IPS DF 4.7 (cell line): ENCODE results near the gene PDZD4.

Source experiments
- DNase-seq: peaks from one replicate; pipeline ENCODE4 v3.0.0-alpha.2; 2013; ENCODE audit warnings: low spot score; ENCODE audit errors: extremely low read depth

PDZD4 gene

DNA sequence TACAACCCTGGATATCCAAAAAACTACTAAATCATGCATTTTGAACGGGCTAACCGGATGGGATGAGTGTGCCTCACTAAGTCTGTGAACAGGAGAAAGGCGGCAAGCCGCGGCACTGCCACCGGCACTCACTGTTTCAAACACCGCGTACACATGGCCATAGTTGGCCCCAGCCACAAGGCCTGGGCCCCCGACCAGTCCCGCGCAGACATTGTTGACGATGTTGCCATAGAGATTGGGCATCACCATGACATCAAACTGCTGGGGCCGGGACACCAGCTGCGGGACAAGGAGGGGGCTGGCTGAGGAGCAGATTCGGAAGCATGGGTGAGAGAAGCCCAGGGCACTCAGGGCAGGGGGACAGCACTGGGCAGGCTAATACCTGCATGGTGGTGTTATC, 43.7 kb downstream of the PDZD4 start:
- no peak for DNase-seq

DNA sequence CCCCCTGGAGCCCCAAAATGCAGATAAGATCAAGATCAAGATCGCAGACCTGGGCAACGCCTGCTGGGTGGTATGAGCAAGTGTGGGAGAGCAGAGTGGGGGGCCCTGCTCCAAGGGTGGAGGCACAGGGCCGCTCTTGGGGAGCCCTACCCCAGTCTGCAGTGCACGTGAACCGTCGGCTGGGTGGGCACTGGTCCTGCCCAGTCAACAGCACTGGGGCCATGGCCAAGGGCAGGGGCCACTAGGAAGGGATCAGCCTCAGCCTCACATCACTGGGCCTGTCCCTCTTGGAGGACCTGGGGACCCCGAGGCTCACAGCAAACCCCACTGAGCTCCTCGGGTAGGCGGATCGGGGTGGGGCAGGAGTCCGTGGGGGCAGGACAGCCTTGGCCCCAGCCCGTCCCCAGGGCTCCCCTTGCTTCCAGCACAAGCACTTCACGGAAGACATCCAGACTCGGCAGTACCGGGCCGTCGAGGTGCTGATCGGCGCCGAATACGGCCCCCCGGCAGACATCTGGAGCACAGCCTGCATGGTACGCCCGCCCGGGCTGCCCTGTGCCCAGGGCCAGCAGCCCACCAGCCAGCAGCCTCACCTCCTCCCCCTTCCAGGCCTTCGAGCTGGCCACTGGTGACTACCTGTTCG, 45.9 kb downstream of the PDZD4 start:
- no peak for DNase-seq

DNA sequence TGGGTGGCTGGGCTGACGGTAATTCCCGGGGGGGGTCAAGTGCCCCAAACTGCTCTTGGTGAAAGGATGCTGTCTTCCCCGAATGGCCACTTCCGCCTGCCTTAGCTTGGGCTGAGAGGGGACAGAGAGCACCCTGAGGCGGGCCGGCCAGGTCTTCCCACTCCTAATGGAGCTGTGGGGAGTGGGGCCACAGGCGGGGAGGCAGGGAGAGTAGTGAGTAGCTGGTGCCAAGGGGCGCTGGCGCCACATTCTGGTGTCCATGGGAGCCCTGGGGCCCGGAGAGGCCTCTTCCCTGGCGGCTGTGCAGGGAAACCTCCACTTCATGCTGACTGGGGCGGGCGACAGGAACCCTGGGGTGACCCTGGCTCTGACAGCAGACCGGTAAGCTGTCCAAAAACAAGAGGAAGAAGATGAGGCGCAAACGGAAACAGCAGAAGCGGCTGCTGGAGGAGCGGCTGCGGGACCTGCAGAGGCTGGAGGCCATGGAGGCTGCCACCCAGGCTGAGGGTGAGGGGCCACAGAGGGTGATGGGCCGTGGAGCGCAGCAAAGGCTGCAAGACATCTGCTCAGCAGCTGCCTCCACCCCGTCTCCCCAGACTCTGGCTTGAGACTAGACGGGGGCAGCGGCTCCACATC, 46.8 kb downstream of the PDZD4 start:
- DNase-seq: no peak

DNA sequence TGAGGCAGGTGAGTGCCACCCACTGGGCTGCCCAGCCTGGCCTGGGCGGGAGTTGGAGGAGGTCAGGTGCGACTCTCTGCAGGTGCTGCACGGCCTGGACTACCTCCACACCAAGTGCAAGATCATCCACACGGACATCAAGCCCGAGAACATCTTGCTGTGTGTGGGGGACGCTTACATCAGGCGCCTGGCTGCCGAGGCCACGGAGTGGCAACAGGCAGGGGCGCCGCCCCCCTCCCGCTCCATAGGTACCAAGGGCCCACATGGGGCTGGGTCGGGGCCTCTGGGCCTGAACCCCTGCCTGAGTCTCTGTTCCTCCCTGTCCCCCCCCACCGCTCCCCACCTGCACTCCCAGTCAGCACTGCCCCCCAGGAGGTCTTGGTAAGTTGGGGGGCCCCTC, 47.5 kb downstream of the PDZD4 start:
- DNase-seq: no peak

GRCh38 chrX:153782313-153782712, 48.0 kb downstream of the PDZD4 start:
- DNase-seq: no peak

GRCh38 chrX:153781428-153782047, 48.8 kb downstream of the PDZD4 start:
- DNase-seq: no peak

- DNase-seq: no peak
Observed at GRCh38 chrX:153780678-153781427, 49.5 kb downstream of the PDZD4 start, which contains the start of gene SRPK3. TSS of gene SRPK3 (plus strand) at chrX:153781041. CDS start at chrX:153781087, 46 bp downstream.

DNA sequence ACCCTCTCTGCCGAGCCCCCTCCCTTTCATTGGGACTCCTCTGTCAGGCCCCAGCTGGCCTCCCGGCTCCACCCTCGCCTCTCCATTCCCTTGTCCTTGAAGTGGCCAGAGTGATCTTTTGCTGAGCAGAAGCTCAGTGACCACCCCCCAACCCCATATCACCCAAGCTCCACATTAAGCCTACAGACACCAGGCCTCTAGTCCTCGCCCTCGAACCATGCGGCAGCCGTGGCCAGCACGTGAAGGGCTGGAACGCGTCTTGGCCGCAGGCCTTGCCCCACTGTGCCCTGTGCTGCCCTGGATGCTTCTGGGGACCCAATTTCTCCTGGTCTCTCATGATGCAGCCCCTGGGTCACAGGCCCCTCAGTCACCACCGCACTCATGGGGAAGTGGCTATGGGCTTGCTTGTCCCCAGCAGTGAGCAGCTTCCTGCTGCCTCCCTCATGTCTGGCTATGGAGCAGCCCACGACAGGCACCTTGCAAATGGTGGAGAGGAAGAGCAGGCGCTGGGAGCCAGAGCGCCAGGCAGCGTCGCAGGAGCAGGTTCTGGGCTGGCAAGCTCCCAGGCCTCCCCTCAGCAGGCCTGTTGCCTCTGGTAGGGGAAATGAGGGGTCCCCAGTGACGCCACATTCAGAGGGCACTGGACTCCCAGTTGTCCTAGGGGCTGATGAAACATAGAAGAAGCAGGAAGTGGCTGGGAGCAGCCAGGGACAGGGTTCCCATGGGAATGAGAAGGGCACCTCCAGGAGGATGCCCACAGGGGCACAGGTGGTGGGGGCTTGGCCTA, 50.3 kb downstream of the PDZD4 start:
- DNase-seq: no peak

- no peak for DNase-seq
Observed at GRCh38 chrX:153778684-153779101, 51.7 kb downstream of the PDZD4 start.

GRCh38 chrX:153778181-153778580, 52.2 kb downstream of the PDZD4 start:
- no peak for DNase-seq

- no peak for DNase-seq
Observed at GRCh38 chrX:153777261-153778090, 52.9 kb downstream of the PDZD4 start.

DNA sequence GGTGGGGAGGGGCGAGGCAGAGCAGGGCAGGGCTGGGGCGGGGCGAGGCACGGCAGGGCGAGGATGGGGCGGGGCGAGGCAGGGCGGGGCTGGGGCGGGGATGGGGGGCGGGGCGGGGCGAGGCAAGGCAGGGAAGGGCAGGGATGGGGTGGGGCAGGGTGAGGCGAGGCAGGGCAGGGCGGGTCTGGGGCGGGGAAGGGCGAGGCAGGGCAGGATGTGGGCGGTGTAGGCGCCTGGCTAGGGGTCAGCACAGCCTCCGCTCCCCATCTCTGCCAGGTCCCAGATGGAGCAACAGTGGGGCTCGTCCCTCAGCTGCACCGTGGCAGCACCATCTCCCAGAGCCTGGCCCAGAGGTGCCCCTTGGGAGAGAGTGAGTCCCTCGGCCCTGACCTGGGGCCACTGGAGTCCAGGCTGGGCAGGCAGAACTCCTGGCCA, 53.7 kb downstream of the PDZD4 start:
- DNase-seq: no peak

DNA sequence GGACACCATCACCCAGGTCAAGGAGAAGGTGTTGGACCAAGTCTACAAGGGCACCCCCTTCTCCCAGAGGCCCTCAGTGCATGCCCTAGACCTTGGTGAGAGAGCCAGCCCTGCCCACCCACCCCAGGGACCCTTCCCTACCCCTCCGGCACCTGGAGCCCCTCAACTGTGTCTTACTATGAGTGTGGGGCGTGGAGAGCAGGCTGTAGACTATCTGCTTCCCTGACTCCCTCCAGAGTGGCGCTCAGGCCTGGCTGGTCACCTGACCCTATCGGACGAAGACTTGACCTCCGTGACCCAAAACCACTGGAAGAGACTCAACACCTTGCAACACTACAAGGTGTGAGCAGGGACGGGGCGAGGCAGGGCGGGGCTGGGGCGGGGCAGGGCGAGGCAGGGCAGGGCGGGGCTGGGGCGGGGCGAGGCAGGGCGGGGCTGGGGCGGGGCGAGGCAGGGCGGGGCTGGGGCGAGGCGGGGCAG, 54.2 kb downstream of the PDZD4 start:
- no peak for DNase-seq

DNA sequence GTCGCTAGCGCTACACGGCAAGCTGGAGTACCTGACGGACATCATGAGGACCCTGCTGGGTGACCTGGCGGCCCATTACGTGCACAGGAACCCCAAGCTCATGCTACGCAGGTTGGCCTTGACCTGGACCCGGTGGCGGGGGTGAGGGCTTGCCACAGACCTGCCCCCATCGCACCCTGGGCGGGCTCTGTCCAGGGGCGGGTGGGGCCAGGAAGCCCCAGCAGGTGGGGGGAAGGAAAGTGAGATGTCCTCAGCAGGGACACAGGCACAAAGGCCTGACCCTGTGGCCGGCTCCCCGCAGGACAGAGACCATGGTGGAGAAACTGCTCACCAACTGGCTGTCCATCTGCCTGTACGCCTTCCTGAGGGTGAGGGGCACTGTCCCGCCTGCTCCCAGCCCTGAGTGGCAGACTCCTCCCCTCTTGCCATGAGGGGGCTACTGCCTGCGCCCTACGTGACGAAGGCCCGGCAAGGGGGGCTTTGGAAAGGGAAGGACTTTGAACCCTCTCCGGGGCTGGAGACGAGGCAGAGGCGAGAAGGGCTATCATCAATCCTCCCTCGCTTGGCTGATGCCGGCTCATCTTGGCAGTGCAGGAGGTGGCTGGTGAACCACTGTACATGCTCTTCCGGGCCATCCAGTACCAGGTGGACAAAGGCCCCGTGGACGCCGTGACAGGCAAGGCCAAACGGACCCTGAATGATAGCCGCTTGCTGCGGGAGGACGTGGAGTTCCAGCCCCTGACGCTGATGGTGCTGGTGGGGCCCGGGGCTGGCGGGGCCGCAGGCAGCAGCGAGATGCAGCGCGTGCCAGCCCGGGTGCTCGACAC, 54.8 kb downstream of the PDZD4 start:
- DNase-seq: no peak

- DNase-seq: no peak
Observed at GRCh38 chrX:153774576-153775292, 55.6 kb downstream of the PDZD4 start.

DNA sequence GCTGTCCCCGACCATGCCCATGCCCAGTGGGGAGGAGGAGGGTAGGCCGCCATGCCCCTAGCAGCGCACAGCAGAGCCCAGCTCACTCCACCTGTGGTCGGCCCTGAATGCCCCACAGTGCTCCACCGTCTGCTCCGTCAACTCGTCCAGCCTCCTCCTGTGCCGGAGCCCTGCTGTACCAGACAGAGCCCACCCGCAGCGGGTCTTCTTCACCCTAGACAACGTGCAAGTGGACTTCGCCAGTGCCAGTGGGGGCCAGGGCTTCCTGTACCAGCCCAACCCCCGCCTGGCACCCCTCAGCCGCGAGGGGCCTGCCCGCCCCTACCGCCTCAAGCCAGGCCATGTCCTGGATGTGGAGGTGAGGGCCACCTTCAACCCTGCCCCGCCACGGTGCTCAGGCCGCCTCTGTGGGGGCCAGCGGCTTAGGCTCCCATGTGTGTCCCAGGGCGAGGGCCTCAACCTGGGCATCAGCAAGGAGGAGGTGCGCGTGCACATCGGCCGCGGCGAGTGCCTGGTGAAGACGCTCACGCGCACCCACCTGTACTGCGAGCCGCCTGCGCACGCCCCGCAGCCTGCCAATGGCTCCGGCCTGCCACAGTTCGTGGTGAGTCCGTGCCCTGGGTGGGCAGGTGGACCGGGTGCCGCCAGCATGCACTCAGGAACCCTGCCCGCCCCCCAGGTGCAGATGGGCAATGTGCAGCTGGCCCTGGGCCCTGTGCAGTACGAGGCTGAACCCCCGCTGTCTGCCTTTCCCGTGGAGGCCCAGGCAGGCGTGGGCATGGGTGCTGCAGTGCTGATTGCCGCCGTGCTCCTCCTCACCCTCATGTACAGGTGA, 56.4 kb downstream of the PDZD4 start:
- DNase-seq: no peak

- DNase-seq: no peak
Observed at GRCh38 chrX:153773218-153773611, 57.1 kb downstream of the PDZD4 start.
